Mononuclear cell (primary cell): ENCODE results near the gene SMIM24. TPM values are rescaled to one million over a fixed set of nuclear protein-coding genes. Genes with fewer than 3 reads are reported as not detected.

Experiments used
- H3K27me3 ChIP-seq: 2 replicates; pipeline ENCODE4 v1.6.0; 2011; ENCODE audit warnings: low read length, control low read depth; ENCODE audit not compliant: insufficient read depth
- H3K4me1 ChIP-seq: 2 replicates; pipeline ENCODE4 v1.5.1; 2011; ENCODE audit warnings: mild to moderate bottlenecking, low read length, control low read depth; ENCODE audit not compliant: insufficient read depth
- H3K4me3 ChIP-seq: 2 replicates; pipeline ENCODE4 v1.5.1; 2011; ENCODE audit warnings: mild to moderate bottlenecking, low read length, moderate library complexity
- H3K9me3 ChIP-seq: 2 replicates; pipeline ENCODE4 v1.5.1; 2011; ENCODE audit warnings: low read depth, mild to moderate bottlenecking, control low read depth, low read length
- total RNA-seq: library from RNA; depleted of rRNA; stranded (reverse); fragments of >200 nt; gene quantifications from one replicate; pipeline ENCODE4 v1.2.3, GENCODE V29; 2012

SMIM24 gene
- total RNA-seq, 1 donor = not detected

GRCh38 chr19:3474614-3475013 is 5.7 kb downstream of the SMIM24 start:
- no peaks in the 10 kb centered on the region for H3K9me3 ChIP-seq
- no peak overlapping the region for H3K4me3 ChIP-seq
- H3K27me3 ChIP-seq = no peaks in the 10 kb centered on the region
- no peaks in the 10 kb centered on the region for H3K4me1 ChIP-seq

- no peak overlapping the region for H3K4me3 ChIP-seq
- no peaks in the 10 kb centered on the region for H3K4me1 ChIP-seq
- no peaks in the 10 kb centered on the region for H3K27me3 ChIP-seq
- no peaks in the 10 kb centered on the region for H3K9me3 ChIP-seq
Observed at GRCh38 chr19:3474010-3474409, 6.3 kb downstream of the SMIM24 start.

- Histone ChIP-seq H3K4me3 (no peak overlapping the region), H3K4me1 (no peaks in the 10 kb centered on the region), H3K27me3 (no peaks in the 10 kb centered on the region), H3K9me3 (no peaks in the 10 kb centered on the region)
Observed at GRCh38 chr19:3471954-3472655, 8.2 kb downstream of the SMIM24 start.

- Histone ChIP-seq H3K4me1 (no peaks in the 10 kb centered on the region), H3K27me3 (no peaks in the 10 kb centered on the region), H3K4me3 (no peak overlapping the region), H3K9me3 (no peaks in the 10 kb centered on the region)
Observed at GRCh38 chr19:3470500-3471128, 9.7 kb downstream of the SMIM24 start.

GRCh38 chr19:3469638-3470499 is 10.5 kb downstream of the SMIM24 start:
- no peaks in the 10 kb centered on the region for H3K9me3 ChIP-seq
- no peaks in the 10 kb centered on the region for H3K4me1 ChIP-seq
- no peaks in the 10 kb centered on the region for H3K27me3 ChIP-seq
- H3K4me3 ChIP-seq = no peak overlapping the region

GRCh38 chr19:3468211-3468610 is 12.1 kb downstream of the SMIM24 start:
- H3K9me3 ChIP-seq = no peaks in the 10 kb centered on the region
- no peak overlapping the region for H3K4me3 ChIP-seq

GRCh38 chr19:3467437-3468198 is 12.7 kb downstream of the SMIM24 start:
- H3K27me3 ChIP-seq = no peaks in the 10 kb centered on the region
- H3K4me1 ChIP-seq = no peaks in the 10 kb centered on the region
- H3K4me3 ChIP-seq = no peak overlapping the region
- H3K9me3 ChIP-seq = no peaks in the 10 kb centered on the region

More at GRCh38 chr19:3468211-3468610, 12.1 kb downstream of the SMIM24 start:
- Histone ChIP-seq H3K4me1 (no peaks in the 10 kb centered on the region), H3K27me3 (no peaks in the 10 kb centered on the region)

- H3K4me1 ChIP-seq = no peaks in the 10 kb centered on the region
- no peaks in the 10 kb centered on the region for H3K27me3 ChIP-seq
- H3K4me3 ChIP-seq = no peak overlapping the region
- H3K9me3 ChIP-seq = no peaks in the 10 kb centered on the region
Observed at GRCh38 chr19:3466635-3467034, 13.7 kb downstream of the SMIM24 start.

GRCh38 chr19:3465552-3465951 is 14.8 kb downstream of the SMIM24 start:
- no peak overlapping the region for H3K4me3 ChIP-seq
- H3K9me3 ChIP-seq = no peaks in the 10 kb centered on the region
- no peaks in the 10 kb centered on the region for H3K4me1 ChIP-seq
- no peaks in the 10 kb centered on the region for H3K27me3 ChIP-seq

GRCh38 chr19:3464587-3465235 is 15.6 kb downstream of the SMIM24 start:
- Histone ChIP-seq H3K27me3 (no peaks in the 10 kb centered on the region), H3K4me1 (no peaks in the 10 kb centered on the region), H3K4me3 (no peak overlapping the region), H3K9me3 (no peaks in the 10 kb centered on the region)

GRCh38 chr19:3463714-3464586 is 16.4 kb downstream of the SMIM24 start:
- Histone ChIP-seq H3K9me3 (no peaks in the 10 kb centered on the region), H3K27me3 (no peaks in the 10 kb centered on the region), H3K4me1 (no peaks in the 10 kb centered on the region), H3K4me3 (no peak overlapping the region)

- no peaks in the 10 kb centered on the region for H3K27me3 ChIP-seq
- H3K4me1 ChIP-seq = no peaks in the 10 kb centered on the region
- no peak overlapping the region for H3K4me3 ChIP-seq
- no peaks in the 10 kb centered on the region for H3K9me3 ChIP-seq
Observed at GRCh38 chr19:3462991-3463713, 17.2 kb downstream of the SMIM24 start.

GRCh38 chr19:3459965-3460582 is 20.3 kb downstream of the SMIM24 start:
- Histone ChIP-seq H3K27me3 (no peaks in the 10 kb centered on the region), H3K9me3 (no peaks in the 10 kb centered on the region), H3K4me1 (no peaks in the 10 kb centered on the region), H3K4me3 (no peak overlapping the region)
